Right lobe of liver (tissue), 6 donors: ENCODE data around the gene CTNND2. TPM values are rescaled to one million over a fixed set of nuclear protein-coding genes. Genes with fewer than 3 reads are reported as not detected.

ENCODE experiments used
- ATAC-seq, 4 donors: fragments of 200-7000 bp; cut with Tn5 transposase; one replicate each; pipeline ENCODE4 v1.9.1; 2020; ENCODE audit warnings: mild to moderate bottlenecking in 4 of 4, moderate library complexity in 4 of 4
- DNase-seq, 3 donors: peaks; one replicate each; pipeline ENCODE4 v3.0.0-alpha.2; 2020
- H3K27ac ChIP-seq, 3 donors: fragments of 200-600 bp; one replicate each; pipeline ENCODE4 v1.8.0; 2022
- H3K27me3 ChIP-seq, 2 donors: fragments of 200-600 bp; one replicate each; pipeline ENCODE4 v1.8.0; 2022
- H3K36me3 ChIP-seq, 4 donors: fragments of 200-600 bp; sonication (generic) in 1 of 4; one replicate each; pipeline versions ENCODE4 v1.5.1 to v1.8.0; 2017 to 2022; ENCODE audit warnings: control low read depth in 1 of 4
- H3K4me1 ChIP-seq, 4 donors: fragments of 200-600 bp; sonication (generic) in 1 of 4; one replicate each; pipeline versions ENCODE4 v1.5.1 to v1.8.0; 2017 to 2022; ENCODE audit warnings: control low read depth in 1 of 4
- H3K4me3 ChIP-seq, 3 donors: fragments of 200-600 bp; one replicate each; pipeline ENCODE4 v1.8.0; 2022
- H3K9me3 ChIP-seq, 4 donors: fragments of 200-600 bp; sonication (generic) in 1 of 4; one replicate each; pipeline versions ENCODE4 v1.5.1 to v1.8.0; 2017 to 2022; ENCODE audit warnings: control low read depth in 1 of 4
- POLR2A ChIP-seq: fragments of 450-650 bp; IDR thresholded peaks from one replicate; pipeline ENCODE4 v1.6.1; 2017; ENCODE audit warnings: antibody characterized with exemption, mild to moderate bottlenecking
- WGBS: methylation state at CpG from one replicate; pipeline ENCODE4 v1.1.6; 2018; ENCODE audit warnings: low coverage, low lambda C conversion rate; ENCODE audit not compliant: insufficient coverage; ENCODE audit errors: missing lambda C conversion rate; 5-methylcytosine and 5-hydroxymethylcytosine counted together
- intact Hi-C, 2 donors: fragments of 100-400 bp; cut with DNase I; formaldehyde crosslinking; loops; one replicate each; pipeline versions ENCODE4 v1.11.2 to v1.14.1; 2022
- total RNA-seq, 6 experiments: library from RNA; depleted of rRNA in 2 of 6; stranded (reverse); fragments of >200 nt in 2 of 6; fragmentation: NEBNext Ultra II Directional in 3 of 6; extraction: Animal tissue kit (Norgen Biotek cat#: 25700) in 3 of 6; gene quantifications; one replicate each; pipeline versions ENCODE4 v1.1.0 to v1.2.4, GENCODE V29; 2016 to 2023
- TF ChIP-seq, protein P1 (sequence below), 4 donors: fragments of 200-600 bp in 3 of 4; fragments of 450-650 bp in 1 of 4; IDR thresholded peaks; one replicate each; pipeline versions ENCODE4 v1.5.1 to v1.8.0; 2016 to 2022; ENCODE audit warnings: antibody characterized with exemption in 4 of 4, mild to moderate bottlenecking in 2 of 4
- donor health status: DM: no; HTN: yes; CAD: no.
- donor health status: DM: no; HTN: no; CAD: no.
- donor health status: DM: no; HTN: no; CAD: no.
- donor health status: DM: no; HTN: yes; CAD: no.
- donor health status: DM: no; HTN: yes; CAD: no.

CTNND2 gene
- total RNA-seq, 6 experiments from 2014 or later: 0.06 to 1.5 (median 1.1) TPM

DNA sequence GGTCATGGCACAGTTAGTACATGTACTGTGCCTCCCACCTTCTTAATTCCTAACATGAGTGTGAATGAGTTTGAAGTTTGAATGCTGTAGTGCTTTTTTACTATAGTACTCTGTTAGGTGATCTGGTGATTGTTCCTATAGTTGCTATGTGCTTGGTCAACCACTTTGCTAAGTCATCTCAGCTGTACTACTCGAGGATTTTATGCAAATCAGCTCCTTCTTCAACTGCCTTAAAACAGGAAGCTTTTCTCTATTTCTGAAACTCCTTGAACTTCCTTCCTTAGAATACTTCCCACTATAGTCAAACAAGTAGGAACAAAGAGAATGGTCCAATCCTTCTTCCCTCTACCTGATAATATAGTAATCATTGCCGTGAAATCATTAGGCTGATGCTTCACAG lies 219.6 kb downstream of the CTNND2 start:
- TF ChIP-seq, protein P1, sequence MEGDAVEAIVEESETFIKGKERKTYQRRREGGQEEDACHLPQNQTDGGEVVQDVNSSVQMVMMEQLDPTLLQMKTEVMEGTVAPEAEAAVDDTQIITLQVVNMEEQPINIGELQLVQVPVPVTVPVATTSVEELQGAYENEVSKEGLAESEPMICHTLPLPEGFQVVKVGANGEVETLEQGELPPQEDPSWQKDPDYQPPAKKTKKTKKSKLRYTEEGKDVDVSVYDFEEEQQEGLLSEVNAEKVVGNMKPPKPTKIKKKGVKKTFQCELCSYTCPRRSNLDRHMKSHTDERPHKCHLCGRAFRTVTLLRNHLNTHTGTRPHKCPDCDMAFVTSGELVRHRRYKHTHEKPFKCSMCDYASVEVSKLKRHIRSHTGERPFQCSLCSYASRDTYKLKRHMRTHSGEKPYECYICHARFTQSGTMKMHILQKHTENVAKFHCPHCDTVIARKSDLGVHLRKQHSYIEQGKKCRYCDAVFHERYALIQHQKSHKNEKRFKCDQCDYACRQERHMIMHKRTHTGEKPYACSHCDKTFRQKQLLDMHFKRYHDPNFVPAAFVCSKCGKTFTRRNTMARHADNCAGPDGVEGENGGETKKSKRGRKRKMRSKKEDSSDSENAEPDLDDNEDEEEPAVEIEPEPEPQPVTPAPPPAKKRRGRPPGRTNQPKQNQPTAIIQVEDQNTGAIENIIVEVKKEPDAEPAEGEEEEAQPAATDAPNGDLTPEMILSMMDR (IDR thresholded peaks at IDR 0.05): no peak
- no peak for TF ChIP-seq POLR2A
- intact Hi-C loops: no loop called here
- ATAC-seq (peak in 2 of 4 donors; percentile 21 to 50), DNase-seq (no peak)
- WGBS: 54% methylated on average over 2 of the region's 2 CpGs
- Histone ChIP-seq H3K9me3 (no peaks in the 10 kb centered on the region), H3K36me3 (no peaks in the 10 kb centered on the region), H3K27ac (no peak overlapping the region), H3K4me3 (no peak overlapping the region), H3K27me3 (no peaks in the 10 kb centered on the region), H3K4me1 (no peaks in the 10 kb centered on the region)

DNA sequence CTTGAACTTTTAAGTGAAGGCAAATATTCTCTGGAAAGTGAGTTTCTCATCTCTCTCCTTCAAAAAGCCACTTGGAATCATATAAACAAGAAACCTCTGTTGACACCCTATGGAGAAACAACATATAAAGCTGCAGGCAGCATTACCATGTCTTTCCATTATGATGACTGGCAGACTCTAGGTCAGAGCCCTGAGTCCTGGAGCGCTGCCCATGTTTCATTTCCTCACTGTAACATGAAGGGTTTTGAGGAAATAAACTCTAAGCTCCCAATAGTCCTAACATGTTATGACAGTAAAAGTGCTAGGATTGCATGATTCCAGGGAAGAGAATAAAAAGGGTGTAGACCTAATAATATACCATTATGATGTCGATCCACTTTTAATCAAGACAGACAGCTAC lies 220.6 kb downstream of the CTNND2 start:
- Histone ChIP-seq H3K27me3 (no peaks in the 10 kb centered on the region), H3K4me1 (no peaks in the 10 kb centered on the region), H3K36me3 (no peaks in the 10 kb centered on the region), H3K9me3 (no peaks in the 10 kb centered on the region), H3K4me3 (no peak overlapping the region), H3K27ac (no peak overlapping the region)
- intact Hi-C loops: no loop called here
- TF ChIP-seq POLR2A: no peak
- TF ChIP-seq, protein P1 (IDR thresholded peaks at IDR 0.05): no peak
- DNase-seq: peak in 2 of 3 donors; percentile 42 to 52
- peak; percentile 27 to 70 (median 40) for ATAC-seq
- WGBS: 70% methylated on average over 2 of the region's 2 CpGs

DNA sequence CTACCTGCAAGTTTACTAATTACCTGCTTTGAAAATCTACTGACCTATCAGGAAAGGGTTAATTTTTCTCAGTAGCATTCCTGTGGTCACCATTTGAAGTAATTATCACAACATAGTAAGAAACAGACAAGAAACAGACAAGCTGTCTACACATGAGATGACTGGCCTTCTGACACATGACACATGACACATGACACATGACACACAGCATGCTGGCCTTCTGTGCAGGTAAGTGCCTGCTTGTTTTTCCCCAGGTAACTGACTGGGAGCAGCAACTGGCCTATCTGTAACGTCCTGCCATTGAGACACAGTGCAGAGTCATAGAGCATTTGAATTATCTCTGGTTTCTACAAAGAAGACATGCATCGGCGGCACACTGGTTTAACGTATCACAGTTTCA lies 222.4 kb downstream of the CTNND2 start:
- Histone ChIP-seq H3K4me1 (no peaks in the 10 kb centered on the region), H3K36me3 (no peaks in the 10 kb centered on the region), H3K9me3 (no peaks in the 10 kb centered on the region), H3K4me3 (no peak overlapping the region), H3K27ac (no peak overlapping the region), H3K27me3 (no peaks in the 10 kb centered on the region)
- ATAC-seq: no peak
- intact Hi-C loops: no loop called here
- 64% methylated on average over 4 of the region's 4 CpGs for WGBS
- TF ChIP-seq, protein P1 (IDR thresholded peaks at IDR 0.05): no peak
- no peak for DNase-seq

DNA sequence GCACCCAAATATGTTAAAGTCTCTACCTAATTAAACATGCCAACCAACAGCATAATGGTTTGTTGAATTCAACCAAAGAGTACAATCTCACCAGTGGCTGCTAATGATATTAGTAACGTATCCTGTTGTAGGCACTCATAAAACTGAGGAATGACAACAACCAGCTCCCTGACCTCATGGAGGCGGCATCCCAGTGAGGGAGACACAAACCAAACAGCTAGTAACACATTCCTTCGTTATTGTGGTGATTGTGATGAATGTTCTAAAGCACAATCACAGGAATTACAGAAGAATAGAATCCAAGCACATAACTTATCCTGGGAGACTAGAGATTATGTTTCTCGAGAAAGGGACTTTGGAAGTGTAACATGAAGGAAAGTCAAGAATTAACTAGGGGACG lies 224.6 kb downstream of the CTNND2 start:
- ATAC-seq: no peak
- H3K36me3 ChIP-seq: no peaks in the 10 kb centered on the region
- 56% methylated on average over 5 of the region's 5 CpGs for WGBS
- no peaks in the 10 kb centered on the region for H3K27me3 ChIP-seq
- H3K27ac ChIP-seq: no peak overlapping the region
- H3K4me1 ChIP-seq: no peaks in the 10 kb centered on the region
- no peaks in the 10 kb centered on the region for H3K9me3 ChIP-seq
- H3K4me3 ChIP-seq: no peak overlapping the region
- no peak for DNase-seq
- no peak for TF ChIP-seq POLR2A
- TF ChIP-seq, protein P1 (IDR thresholded peaks at IDR 0.05): no peak
- intact Hi-C loops: no loop called here

DNA sequence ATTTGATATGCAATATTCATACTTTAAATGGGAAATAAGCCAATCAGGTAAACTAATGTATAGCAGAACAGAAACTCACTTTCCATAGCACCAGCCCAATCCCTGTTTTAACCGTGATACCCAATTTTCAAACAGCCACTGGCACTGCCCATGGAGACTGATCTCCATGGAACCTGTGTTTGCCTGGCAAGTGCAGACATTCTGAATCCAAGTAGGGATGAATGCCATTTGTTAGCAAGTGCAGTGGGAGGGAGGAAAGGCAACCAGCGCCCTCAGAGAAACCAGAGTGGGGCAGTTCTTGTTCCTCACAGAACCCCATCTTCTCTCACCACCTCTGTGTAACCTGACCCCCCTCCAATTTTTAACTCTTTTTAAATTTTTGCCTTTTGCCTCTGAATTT lies 229.1 kb downstream of the CTNND2 start:
- H3K9me3 ChIP-seq: no peaks in the 10 kb centered on the region
- no peak for TF ChIP-seq POLR2A
- TF ChIP-seq, protein P1 (IDR thresholded peaks at IDR 0.05): no peak
- H3K4me3 ChIP-seq: no peak overlapping the region
- intact Hi-C loops: no loop called here
- DNase-seq (no peak), ATAC-seq (no peak)
- no peaks in the 10 kb centered on the region for H3K36me3 ChIP-seq
- H3K4me1 ChIP-seq: no peaks in the 10 kb centered on the region
- WGBS: 75% methylated on average over 1 of the region's 2 CpGs
- no peaks in the 10 kb centered on the region for H3K27me3 ChIP-seq
- H3K27ac ChIP-seq: no peak overlapping the region
